ENCODE results near the gene ZNF830. TPM values are rescaled to one million over a fixed set of nuclear protein-coding genes. Genes with fewer than 3 reads are reported as not detected.
A peak's percentile ranks its signal among the peaks of the same experiment; 100 is the strongest.

The ZNF830 gene
- total and polyA plus RNA-seq, 9 of the 15 experiments (the other 6 are each of a cell fraction or from before 2014, with no cell fraction given), result 13.1 to 28.7 (median 21.7) TPM

- TF ChIP-seq RREB1 (CRISPR knock-in tag; IDR thresholded peaks at IDR 0.05), result no peak
- no peak for TF ChIP-seq ZNF76 (CRISPR knock-in tag; IDR thresholded peaks at IDR 0.05; ENCODE audit: borderline replicate concordance)
Observed at GRCh38 chr17:35003778-35004177, 42.4 kb downstream of the ZNF830 start (continued).

- Histone ChIP-seq H3K9me1 (ENCODE audit: control insufficient read depth, insufficient read depth, low read length) (no peaks in the 10 kb centered on the region), H3K27me3 (ENCODE audit: control insufficient read depth in 2 of 2, insufficient read depth in 2 of 2, low read length in 2 of 2) (no peaks in the 10 kb centered on the region), H3K4me3 (no peak overlapping the region), H3K79me2 (ENCODE audit: control insufficient read depth, insufficient read depth, low read length) (no peaks in the 10 kb centered on the region), H3K9me3 (replicated peaks; ENCODE audit: control insufficient read depth, insufficient read depth, low read depth, low read length) (no peaks in the 10 kb centered on the region), H3K27ac (ENCODE audit: extremely low read depth, low read depth, low read length) (no peak overlapping the region), H3K4me1 (replicated peaks in 1 of 2; ENCODE audit: control insufficient read depth in 2 of 2, insufficient read depth in 2 of 2, low read length in 2 of 2) (peaks cover 0 to 3% of the 10 kb centered on the region in 2 experiments; a peak in 1 of 5 replicates), H4K20me1 (replicated peaks; ENCODE audit: control insufficient read depth, insufficient read depth, low read length) (no peaks in the 10 kb centered on the region), H3K36me3 (ENCODE audit: control insufficient read depth, insufficient read depth, low read length) (peaks cover 78% of the 10 kb centered on the region), H3K4me2 (ENCODE audit: insufficient read depth, low read length) (no peak overlapping the region), H2AFZ (ENCODE audit: low read depth, low read length) (no peak overlapping the region), H3K9ac (ENCODE audit: insufficient read depth in 1 of 2, low read depth in 2 of 2, low read length in 2 of 2) (no peak overlapping the region)
- ChIA-PET CTCF (ENCODE audit: low intra/inter-chr PET ratio) (no interaction called here), POLR2A (interaction anchor here (0.6 to 1.2 kb wide), 4 partner anchors 10 to 124 kb away, joined by 3 to 5 read pairs (median 3); no protein-coding TSS in a partner anchor)
- WGBS (ENCODE audit: insufficient coverage, low coverage, missing lambda C conversion rate), result 62% methylated on average over 3 of the region's 4 CpGs
- TF ChIP-seq AFF4 (CRISPR knock-in tag; IDR thresholded peaks at IDR 0.05) (no peak), POLR2A (conservative IDR thresholded peaks at IDR 0.05) (peak; percentile 35; the same call in 1 of the 2 replicates), TCFL5 (CRISPR knock-in tag; conservative IDR thresholded peaks at IDR 0.05) (no peak)
- ATAC-seq (peak; percentile 24), FAIRE-seq (no peak), DNase-seq (ENCODE audit: extremely low read depth in 1 of 4, low spot score in 3 of 4) (no peak)
- intact Hi-C loops (cut with micrococcal nuclease) (no loop called here), in situ Hi-C loops (cut with MboI) (no loop called here)
- no TSS peak for BruUV-seq (replicated peaks)
Observed at GRCh38 chr17:35006345-35006744, 45.0 kb downstream of the ZNF830 start.

Measured in K562 (cell line).